HG03469 (cell line): ENCODE measurements around the gene ZBTB7A.

ENCODE experiments used
- ATAC-seq: cut with Tn5 transposase; IDR thresholded peaks from one replicate; pipeline ENCODE4 v1.9.1; 2021; ENCODE audit warnings: mild to moderate bottlenecking, moderate library complexity, moderate number of reproducible peaks; ENCODE audit not compliant: unreplicated experiment

ZBTB7A gene

GRCh38 chr19:4094761-4095487 lies 28.2 kb upstream of the ZBTB7A start:
- ATAC-seq: no peak

DNA sequence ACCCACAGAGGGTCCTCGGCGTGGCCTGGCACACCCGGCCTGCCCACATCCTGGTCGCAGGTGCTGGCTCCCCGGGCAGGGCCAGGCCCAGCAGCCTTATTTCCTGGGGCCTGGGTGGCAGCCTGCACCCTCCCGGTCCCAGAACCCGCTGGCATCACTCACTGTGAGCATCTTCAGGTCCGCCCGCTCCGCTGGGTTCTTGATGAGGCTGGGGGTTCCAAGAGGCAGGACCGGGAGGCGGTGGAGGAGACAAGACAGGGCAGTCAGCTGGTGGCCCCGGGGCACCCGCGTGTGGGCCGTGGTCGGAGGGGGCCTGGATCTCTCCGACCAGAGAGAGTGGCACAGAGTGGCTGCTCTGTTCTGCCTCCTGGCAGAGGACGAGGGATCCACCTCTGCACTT lies 27.6 kb upstream of the ZBTB7A start:
- ATAC-seq: no peak

- no peak for ATAC-seq
Measured at GRCh38 chr19:4093643-4094175, 27.0 kb upstream of the ZBTB7A start.

DNA sequence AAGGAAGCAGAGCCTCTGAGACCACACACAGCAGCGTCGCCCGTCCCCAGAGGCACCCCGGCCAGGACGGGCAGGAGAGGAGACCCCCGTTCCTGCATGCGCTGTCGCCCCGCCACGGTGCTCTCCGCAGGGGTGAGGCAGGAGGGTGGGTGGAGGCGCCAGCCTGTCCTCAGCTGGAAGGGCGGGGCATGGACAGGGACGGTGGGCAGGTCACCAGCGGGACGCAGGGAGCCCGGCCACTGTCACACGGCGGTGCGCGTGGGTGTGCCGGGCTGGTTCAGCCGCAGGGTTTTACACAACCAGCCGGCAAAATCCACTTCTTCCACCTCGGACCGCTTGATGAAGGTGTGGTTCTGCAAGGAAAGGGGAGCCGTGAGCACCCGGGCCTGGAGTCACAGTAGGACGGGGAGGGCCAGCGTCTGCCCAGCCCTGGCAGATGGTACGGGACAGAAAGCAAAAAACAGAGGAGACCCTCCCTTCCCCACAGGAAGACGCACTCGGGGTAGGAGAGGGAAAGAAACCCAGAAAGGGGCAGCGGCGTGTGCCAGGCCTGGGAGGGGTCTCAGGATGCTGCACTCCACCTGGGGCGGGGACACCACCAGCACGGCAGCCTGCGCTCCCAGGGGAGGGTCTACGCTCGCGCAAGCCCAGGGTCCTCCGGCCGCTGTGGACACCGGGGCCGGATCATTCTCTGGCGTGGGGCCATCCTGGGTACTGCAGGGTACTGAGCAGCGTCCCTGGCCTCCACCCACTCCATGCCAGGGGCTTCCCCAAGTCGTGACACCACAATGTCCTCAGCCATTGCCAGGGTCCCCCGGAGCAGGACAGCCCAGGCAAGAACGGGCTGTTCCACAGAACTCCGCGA lies 23.9 kb upstream of the ZBTB7A start:
- no peak for ATAC-seq

DNA sequence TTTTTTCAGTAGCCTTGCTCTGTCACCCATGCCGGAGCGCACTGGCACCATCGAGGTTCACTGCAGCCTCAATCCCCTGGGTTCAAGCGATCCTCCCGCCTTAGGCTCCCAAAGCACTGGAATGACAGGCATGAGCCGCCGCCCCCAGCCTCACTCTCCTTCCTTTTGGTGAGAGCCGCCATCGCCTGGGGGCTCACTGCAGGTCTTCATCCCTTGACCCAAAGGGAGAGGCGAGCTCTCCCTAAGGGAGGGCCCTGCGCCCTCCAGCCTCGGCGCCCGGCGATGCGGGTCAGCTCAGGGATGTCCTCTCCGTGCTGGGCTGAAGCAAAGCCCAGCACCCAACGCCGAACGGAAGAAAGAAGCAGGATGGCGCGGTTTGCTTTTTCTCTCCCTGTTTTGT lies 23.2 kb upstream of the ZBTB7A start:
- no peak for ATAC-seq

DNA sequence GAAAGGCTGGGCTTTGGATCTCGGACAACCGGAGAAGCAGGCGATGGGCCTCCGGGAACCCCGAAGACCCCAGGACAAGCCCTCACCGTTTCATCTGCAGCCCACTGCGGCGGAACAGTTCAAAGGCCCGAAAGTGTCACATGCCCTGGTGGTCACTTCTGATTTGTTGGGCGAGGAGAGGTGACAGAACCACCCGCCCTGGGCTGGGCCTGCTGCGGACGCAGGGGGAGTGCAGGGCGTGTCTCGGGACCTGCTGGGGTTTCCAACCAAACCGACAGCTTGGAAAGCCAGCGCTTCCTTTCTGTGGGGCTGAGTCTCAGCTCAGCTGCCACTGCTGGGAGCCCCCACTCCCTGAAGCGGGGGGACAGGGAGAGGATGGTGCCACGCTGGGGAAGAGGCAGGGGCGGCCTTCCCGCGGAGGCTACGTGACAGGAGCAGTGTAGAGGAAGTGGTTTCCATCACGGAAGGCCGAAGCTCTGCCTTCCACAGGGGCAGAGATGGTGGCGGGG lies 22.8 kb upstream of the ZBTB7A start:
- ATAC-seq: no peak

- no peak for ATAC-seq
Measured at GRCh38 chr19:4088975-4089374, 22.3 kb upstream of the ZBTB7A start.

GRCh38 chr19:4087787-4088679 lies 21.3 kb upstream of the ZBTB7A start:
- ATAC-seq: no peak

GRCh38 chr19:4086411-4086867 lies 19.7 kb upstream of the ZBTB7A start:
- no peak for ATAC-seq

DNA sequence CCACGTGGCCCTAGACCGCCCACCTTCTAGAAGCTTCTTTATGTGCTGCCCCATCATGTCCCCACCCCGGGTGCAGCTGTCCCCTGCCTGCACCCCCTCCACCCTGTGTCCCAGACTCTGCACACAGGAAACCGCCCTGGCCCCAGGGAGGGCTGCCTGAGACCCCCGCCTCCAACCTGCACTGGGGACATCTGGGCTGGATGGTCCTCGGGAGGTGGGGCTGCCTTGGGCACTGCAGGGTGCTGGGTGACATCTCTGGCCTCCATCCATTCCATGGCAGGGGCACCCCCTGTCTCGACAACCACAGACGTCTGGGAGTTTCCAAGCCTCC lies 17.8 kb upstream of the ZBTB7A start:
- no peak for ATAC-seq

DNA sequence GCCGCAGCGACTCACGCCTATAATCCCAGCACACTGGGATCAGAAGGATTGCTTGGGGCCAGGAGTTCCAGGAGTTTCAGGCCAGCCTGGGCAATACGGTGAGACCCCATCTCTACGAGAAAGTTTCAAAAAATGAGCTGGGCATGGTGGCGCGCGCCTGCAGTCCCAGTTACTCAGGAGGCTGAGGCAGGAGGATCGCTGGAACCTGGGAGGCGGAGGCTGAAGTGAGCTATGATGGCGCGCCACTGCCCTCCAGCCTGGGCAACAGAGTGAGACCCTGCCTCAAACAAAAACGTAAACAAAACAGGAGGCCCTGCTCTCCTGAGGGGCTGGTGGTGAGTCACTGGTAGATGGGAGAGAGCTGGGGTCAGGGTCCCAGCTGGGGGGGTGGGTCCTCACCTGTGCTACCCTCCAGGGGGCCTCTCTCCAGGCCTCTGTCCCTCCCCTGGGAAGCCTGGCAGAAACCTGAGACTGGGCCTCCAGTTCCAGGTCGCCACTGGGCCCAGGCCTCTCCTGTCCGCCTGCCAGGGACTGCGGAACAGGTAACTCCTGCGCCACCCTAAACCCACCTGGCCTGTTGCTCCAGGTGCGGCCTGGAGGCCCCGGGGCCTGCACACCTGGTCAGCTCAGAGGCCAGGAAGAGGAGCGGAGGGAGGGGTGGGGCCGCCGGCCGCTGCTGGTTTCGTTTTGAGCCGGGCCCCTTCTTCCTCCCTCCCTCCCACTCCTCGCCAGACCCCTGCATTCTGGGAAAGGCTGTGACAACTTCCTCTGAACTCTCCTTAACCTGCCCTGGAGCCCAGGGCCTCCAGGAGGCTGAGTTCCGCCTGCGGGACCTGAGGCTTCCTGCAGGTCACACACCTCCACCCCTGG lies 17.2 kb upstream of the ZBTB7A start:
- no peak for ATAC-seq

- no peak for ATAC-seq
Measured at GRCh38 chr19:4082172-4082571, 15.5 kb upstream of the ZBTB7A start.

GRCh38 chr19:4081441-4082129 lies 14.9 kb upstream of the ZBTB7A start:
- no peak for ATAC-seq

GRCh38 chr19:4080473-4080872 lies 13.8 kb upstream of the ZBTB7A start:
- no peak for ATAC-seq

- no peak for ATAC-seq
Measured at GRCh38 chr19:4077800-4078684, 11.3 kb upstream of the ZBTB7A start.

DNA sequence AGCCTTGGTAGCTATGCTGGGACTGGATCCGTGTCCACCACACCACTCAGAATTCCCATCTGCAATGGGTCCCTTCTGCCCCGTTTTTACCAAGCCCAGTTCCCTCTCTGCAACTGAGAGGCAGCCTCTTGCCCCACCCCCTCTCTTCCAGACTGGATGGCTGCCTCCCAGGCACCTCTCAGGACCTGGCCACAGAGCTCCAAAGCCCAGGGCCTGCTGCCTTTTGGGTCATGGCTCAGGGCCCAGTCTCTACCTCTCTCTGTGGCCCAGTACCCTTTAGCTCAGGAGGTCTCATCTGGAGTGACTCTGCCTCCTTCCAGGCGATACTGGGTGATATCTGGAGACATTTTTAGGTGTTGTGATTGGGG lies 10.3 kb upstream of the ZBTB7A start:
- ATAC-seq: no peak

DNA sequence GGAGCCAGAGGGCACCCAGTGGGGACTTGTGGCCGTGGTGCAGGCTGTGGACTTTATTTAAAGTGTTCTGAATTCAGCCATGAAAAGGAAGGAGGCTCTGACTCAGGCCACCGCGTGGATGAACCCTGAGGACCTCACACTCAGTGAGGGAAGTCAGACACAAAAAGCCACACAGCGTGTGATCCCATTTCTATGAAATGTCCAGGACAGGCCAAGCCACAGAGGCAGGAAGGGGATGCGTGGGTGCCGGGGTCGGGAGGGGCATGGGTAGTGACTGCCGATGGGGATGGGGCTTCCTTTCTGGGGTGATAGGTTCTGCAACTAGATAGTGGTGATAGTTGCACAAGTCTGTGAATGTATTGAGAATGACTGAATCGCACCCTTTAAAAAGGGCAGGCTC lies 8.7 kb upstream of the ZBTB7A start:
- ATAC-seq: no peak

DNA sequence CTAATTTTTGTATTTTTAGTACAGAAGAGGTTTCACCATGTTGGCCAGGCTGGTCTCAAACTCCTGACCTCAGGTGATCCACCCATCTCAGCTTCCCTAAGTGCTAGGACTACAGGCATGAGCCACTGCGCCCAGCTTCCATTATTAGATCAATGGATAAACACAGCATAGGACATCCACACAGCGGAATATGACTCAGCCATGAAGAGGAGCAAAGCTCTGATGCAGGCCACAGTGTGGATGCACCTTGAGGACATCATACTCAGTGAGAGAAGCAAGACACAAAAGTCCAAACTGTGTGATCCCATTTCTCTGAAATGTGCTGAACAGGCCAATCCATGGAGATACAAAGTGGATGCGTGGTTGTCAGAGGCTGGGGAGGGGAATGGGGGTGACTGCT lies 4.9 kb upstream of the ZBTB7A start:
- no peak for ATAC-seq
